K562 (cell line): ENCODE measurements around the gene RASL11A. TPM values are rescaled to one million over a fixed set of nuclear protein-coding genes. Genes with fewer than 3 reads are reported as not detected.
A peak's percentile ranks its signal among the peaks of the same experiment; 100 is the strongest.

ENCODE experiments used
- GATAD2B ChIP-seq: fragments of 450-650 bp; IDR thresholded peaks from 2 replicates; pipeline ENCODE4 v1.6.1; 2017; ENCODE audit warnings: mild to moderate bottlenecking, borderline replicate concordance
- HDAC3 ChIP-seq: fragments of 450-650 bp; IDR thresholded peaks from 2 replicates; pipeline ENCODE4 v1.6.1; 2018; ENCODE audit warnings: borderline replicate concordance, mild to moderate bottlenecking, moderate library complexity; ENCODE audit not compliant: partially characterized antibody
- ID3 ChIP-seq, 2 experiments: fragments of 250-450 bp in 1 of 2; fragments of 450-650 bp in 1 of 2; sonication (Bioruptor Pico) in 1 of 2; IDR thresholded peaks; 2 replicates each; pipeline versions ENCODE4 v1.6.1 to v1.8.0; 2016 to 2021; ENCODE audit warnings: mild to moderate bottlenecking in 2 of 2, moderate library complexity in 2 of 2, missing compliant biosample characterization in 1 of 2, missing genetic modification characterization in 1 of 2
- MIER1 ChIP-seq: fragments of 450-650 bp; IDR thresholded peaks from 2 replicates; pipeline ENCODE4 v1.6.1; 2016; ENCODE audit warnings: antibody characterized with exemption, mild to moderate bottlenecking, low read depth
- NUFIP1 ChIP-seq: fragments of 450-650 bp; IDR thresholded peaks from 2 replicates; pipeline ENCODE4 v1.6.1; 2018; ENCODE audit not compliant: partially characterized antibody
- PHTF2 ChIP-seq: fragments of 250-450 bp; sonication (Bioruptor Pico); IDR thresholded peaks from 2 replicates; pipeline ENCODE4 v1.5.0; 2021; ENCODE audit warnings: mild to moderate bottlenecking
- SNRNP70 ChIP-seq: fragments of 200-400 bp; formaldehyde crosslinking; optimal IDR thresholded peaks from 2 replicates; pipeline ENCODE3; 2017; ENCODE audit warnings: low read depth, low read length
- TARDBP ChIP-seq: fragments of 450-650 bp; IDR thresholded peaks from 2 replicates; pipeline ENCODE4 v1.6.1; 2016
- TCF3 ChIP-seq: sonication (generic); formaldehyde crosslinking; IDR thresholded peaks from 2 replicates; pipeline ENCODE4 v1.4.0; 2020; ENCODE audit warnings: mild to moderate bottlenecking, missing genetic modification reagents
- TRIM28 ChIP-seq: fragments of 450-650 bp; IDR thresholded peaks from 2 replicates; pipeline ENCODE4 v1.6.1; 2017
- ZBTB5 ChIP-seq: fragments of 450-650 bp; IDR thresholded peaks from 2 replicates; pipeline ENCODE4 v1.6.1; 2017; ENCODE audit warnings: antibody characterized with exemption
- ZC3H4 ChIP-seq: sonication (generic); formaldehyde crosslinking; IDR thresholded peaks from 2 replicates; pipeline ENCODE4 v1.9.0; 2021; ENCODE audit warnings: missing genetic modification reagents, borderline replicate concordance
- ZNF165 ChIP-seq: fragments of 250-450 bp; sonication (Bioruptor Pico); IDR thresholded peaks from 2 replicates; pipeline ENCODE4 v1.4.0; 2020; ENCODE audit warnings: borderline replicate concordance
- polyA plus RNA-seq, 8 experiments: library from polyadenylated mRNA; depleted of rRNA in 4 of 8; stranded (reverse) in 5 of 8; unstranded in 3 of 8; fragments of >200 nt; fragmentation: Nextera tagmentation in 2 of 8; fragmentation: Illumina TruSeq in 1 of 8; extraction: Ambion mirVana in 2 of 8; extraction: Trizol in 1 of 8; gene quantifications; 2 replicates each; pipeline versions ENCODE4 v1.2.1 to v1.2.3, GENCODE V29; 2011 to 2014; ENCODE audit warnings: inconsistent platforms in 1 of 8, missing spikeins in 1 of 8
- total RNA-seq, 7 experiments: library from RNA; depleted of rRNA in 6 of 7; stranded (reverse); fragments of >200 nt in 6 of 7; fragmentation: Illumina TruSeq in 2 of 7; extraction: Trizol in 2 of 7; gene quantifications; 2 replicates each; pipeline versions ENCODE4 v1.2.1 to v1.2.3, GENCODE V29; 2011 to 2021; ENCODE audit warnings: low replicate concordance in 1 of 7
- TF ChIP-seq, protein P1 (sequence below), 3 experiments: fragments of 200-800 bp in 1 of 3; fragments of 250-450 bp in 1 of 3; fragments of 450-650 bp in 1 of 3; sonication (Bioruptor Pico) in 1 of 3; sonication (Bioruptor generic) in 1 of 3; formaldehyde crosslinking in 1 of 3; IDR thresholded peaks; 2 replicates each; pipeline versions ENCODE4 v1.6.1 to v1.8.0; 2016 to 2022; ENCODE audit warnings: mild to moderate bottlenecking in 2 of 3, missing genetic modification characterization in 2 of 3, missing compliant biosample characterization in 1 of 3, moderate library complexity in 1 of 3
- TF ChIP-seq, protein P2 (sequence below): sonication (generic); formaldehyde crosslinking; IDR thresholded peaks from 2 replicates; pipeline ENCODE4 v1.8.0; 2023; ENCODE audit warnings: missing genetic modification reagents, mild to moderate bottlenecking, borderline replicate concordance

The RASL11A gene
- total and polyA plus RNA-seq, 9 of the 15 experiments (the other 6 are each of a cell fraction or from before 2014, with no cell fraction given) = 0.11 to 2.2 (median 1.5) TPM; not detected in 1

DNA sequence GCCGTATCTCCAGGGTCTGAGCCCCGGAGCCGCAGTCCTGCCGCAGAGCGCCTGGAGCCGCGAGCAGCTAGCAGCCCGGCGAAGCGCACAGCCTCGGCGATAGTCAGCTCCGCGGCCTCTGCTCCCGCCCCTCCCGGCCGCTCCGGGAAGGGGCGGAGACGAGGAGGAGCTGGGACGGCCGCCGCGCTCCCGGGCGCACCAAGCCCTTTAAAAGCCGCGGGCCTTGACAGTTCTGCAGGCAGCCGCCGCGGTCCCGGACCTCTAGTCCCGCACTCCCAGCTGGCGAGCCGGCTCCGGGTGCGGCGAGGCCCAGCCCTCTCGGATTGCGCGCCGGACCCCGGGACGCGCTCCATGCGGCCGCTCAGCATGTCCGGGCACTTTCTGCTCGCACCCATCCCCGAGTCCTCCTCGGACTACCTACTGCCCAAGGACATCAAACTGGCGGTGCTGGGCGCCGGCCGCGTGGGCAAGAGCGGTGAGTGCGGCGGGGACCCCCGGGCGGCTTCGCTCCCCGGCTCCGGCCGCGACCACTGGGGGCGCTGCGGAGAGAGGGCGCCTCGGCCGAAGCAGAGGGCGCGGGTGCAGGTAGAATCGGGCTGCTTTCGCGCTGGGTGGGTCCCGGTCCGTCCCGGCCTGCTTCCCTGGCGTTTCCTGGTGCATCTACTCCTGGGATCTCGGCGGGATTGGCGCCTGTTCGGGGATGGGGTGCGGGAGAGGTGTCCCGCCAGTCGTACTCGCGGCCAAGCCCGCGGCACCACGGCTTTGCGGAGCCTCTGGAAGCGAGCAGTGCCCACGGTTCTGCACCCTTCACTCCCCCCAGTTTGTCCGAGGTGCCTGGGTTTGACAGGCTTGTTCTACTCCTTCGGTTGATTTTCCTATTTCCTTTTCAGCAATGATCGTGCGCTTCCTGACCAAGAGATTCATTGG, at the start of gene RASL11A (continued):
- no peak for TF ChIP-seq NUFIP1
- TF ChIP-seq HDAC3 = no peak
- TF ChIP-seq GATAD2B = no peak
- no peak for TF ChIP-seq ID3 (CRISPR knock-in tag; IDR thresholded peaks at IDR 0.05)
- TF ChIP-seq ID3 (tag; IDR thresholded peaks at IDR 0.05) = no peak
- no peak for TF ChIP-seq PHTF2
- no peak for TF ChIP-seq ZNF165 (CRISPR knock-in tag)
- TF ChIP-seq, protein P1, sequence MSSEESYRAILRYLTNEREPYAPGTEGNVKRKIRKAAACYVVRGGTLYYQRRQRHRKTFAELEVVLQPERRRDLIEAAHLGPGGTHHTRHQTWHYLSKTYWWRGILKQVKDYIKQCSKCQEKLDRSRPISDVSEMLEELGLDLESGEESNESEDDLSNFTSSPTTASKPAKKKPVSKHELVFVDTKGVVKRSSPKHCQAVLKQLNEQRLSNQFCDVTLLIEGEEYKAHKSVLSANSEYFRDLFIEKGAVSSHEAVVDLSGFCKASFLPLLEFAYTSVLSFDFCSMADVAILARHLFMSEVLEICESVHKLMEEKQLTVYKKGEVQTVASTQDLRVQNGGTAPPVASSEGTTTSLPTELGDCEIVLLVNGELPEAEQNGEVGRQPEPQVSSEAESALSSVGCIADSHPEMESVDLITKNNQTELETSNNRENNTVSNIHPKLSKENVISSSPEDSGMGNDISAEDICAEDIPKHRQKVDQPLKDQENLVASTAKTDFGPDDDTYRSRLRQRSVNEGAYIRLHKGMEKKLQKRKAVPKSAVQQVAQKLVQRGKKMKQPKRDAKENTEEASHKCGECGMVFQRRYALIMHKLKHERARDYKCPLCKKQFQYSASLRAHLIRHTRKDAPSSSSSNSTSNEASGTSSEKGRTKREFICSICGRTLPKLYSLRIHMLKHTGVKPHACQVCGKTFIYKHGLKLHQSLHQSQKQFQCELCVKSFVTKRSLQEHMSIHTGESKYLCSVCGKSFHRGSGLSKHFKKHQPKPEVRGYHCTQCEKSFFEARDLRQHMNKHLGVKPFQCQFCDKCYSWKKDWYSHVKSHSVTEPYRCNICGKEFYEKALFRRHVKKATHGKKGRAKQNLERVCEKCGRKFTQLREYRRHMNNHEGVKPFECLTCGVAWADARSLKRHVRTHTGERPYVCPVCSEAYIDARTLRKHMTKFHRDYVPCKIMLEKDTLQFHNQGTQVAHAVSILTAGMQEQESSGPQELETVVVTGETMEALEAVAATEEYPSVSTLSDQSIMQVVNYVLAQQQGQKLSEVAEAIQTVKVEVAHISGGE (CRISPR knock-in tag; IDR thresholded peaks at IDR 0.05) = peak in 1 of 3 experiments; percentile 28; a peak in 1 of 6 replicates
- TF ChIP-seq SNRNP70 = no peak
- no peak for TF ChIP-seq MIER1
- TF ChIP-seq TRIM28 = no peak
- TF ChIP-seq ZBTB5 = no peak
- TF ChIP-seq, protein P2, sequence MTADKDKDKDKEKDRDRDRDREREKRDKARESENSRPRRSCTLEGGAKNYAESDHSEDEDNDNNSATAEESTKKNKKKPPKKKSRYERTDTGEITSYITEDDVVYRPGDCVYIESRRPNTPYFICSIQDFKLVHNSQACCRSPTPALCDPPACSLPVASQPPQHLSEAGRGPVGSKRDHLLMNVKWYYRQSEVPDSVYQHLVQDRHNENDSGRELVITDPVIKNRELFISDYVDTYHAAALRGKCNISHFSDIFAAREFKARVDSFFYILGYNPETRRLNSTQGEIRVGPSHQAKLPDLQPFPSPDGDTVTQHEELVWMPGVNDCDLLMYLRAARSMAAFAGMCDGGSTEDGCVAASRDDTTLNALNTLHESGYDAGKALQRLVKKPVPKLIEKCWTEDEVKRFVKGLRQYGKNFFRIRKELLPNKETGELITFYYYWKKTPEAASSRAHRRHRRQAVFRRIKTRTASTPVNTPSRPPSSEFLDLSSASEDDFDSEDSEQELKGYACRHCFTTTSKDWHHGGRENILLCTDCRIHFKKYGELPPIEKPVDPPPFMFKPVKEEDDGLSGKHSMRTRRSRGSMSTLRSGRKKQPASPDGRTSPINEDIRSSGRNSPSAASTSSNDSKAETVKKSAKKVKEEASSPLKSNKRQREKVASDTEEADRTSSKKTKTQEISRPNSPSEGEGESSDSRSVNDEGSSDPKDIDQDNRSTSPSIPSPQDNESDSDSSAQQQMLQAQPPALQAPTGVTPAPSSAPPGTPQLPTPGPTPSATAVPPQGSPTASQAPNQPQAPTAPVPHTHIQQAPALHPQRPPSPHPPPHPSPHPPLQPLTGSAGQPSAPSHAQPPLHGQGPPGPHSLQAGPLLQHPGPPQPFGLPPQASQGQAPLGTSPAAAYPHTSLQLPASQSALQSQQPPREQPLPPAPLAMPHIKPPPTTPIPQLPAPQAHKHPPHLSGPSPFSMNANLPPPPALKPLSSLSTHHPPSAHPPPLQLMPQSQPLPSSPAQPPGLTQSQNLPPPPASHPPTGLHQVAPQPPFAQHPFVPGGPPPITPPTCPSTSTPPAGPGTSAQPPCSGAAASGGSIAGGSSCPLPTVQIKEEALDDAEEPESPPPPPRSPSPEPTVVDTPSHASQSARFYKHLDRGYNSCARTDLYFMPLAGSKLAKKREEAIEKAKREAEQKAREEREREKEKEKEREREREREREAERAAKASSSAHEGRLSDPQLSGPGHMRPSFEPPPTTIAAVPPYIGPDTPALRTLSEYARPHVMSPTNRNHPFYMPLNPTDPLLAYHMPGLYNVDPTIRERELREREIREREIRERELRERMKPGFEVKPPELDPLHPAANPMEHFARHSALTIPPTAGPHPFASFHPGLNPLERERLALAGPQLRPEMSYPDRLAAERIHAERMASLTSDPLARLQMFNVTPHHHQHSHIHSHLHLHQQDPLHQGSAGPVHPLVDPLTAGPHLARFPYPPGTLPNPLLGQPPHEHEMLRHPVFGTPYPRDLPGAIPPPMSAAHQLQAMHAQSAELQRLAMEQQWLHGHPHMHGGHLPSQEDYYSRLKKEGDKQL (CRISPR knock-in tag) = no peak
- no peak for TF ChIP-seq TCF3
- no peak for TF ChIP-seq ZC3H4 (CRISPR knock-in tag)
- TF ChIP-seq TARDBP = peak; percentile 50
